ENCODE results near the gene PPIP5K1. TPM values are rescaled to one million over a fixed set of nuclear protein-coding genes. Genes with fewer than 3 reads are reported as not detected.
"Not testable (repeated sequence)": the region's sequence is repeated elsewhere in the genome, so short reads cannot be mapped to it uniquely, and the experiment has no call there.

Gene PPIP5K1
- total RNA-seq = 100 to 1,000 TPM in 1 of 3 donors, 10 to 100 TPM in 2; 65.2 to 126 (median 87.7) TPM
- long read RNA-seq, donor 1, partial matches to known transcripts = 9 of 16 reads
- long read RNA-seq, donor 1, other reads (novel, unspliced or antisense) = 7 of 16 reads
- long read RNA-seq, donor 2, partial matches to known transcripts = 1 of 1 reads
- long read RNA-seq, donor 2, other reads (novel, unspliced or antisense) = 0 of 1 reads

DNA sequence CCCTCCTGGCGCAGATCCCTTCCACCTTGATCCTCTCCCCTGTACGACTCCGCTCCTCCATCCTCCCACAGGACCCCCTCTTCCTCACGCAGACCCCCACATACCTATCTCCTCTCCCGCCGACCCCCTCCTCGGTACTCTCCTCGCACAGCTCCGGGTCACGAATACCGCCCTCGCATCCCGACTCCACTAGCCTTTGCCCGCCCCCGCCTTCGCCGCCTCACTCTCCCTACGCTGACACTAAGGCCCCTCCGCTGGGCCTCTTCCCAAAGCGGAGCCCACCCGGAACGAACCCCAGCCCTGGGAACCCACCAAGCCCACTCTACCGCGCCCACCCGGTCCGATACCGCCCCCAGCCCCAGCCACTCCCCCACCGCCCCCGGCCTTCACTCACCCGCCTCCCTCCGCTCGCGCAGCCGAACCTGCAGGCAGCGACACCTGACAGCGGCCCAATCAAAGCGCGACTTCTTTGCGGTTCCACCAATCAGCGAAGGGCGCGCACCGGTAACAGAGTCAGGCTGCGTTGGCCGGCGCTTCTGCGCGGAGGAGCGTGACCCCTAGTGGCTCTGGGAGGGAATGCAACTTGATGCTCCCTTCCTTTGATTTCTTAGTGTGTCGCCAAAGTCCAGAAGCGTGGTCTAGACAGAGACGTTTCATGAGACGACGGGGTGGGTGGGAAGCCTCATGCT is at the start of gene PPIP5K1:
TSS of gene PPIP5K1 (minus strand) at position 431 of the 689 bp plus-strand sequence. CDS start 5,704 bp downstream, outside the sequence.
- H3K9me3 ChIP-seq; intact Hi-C loops (cut with DNase I, micrococcal nuclease); H3K4me1 ChIP-seq (ENCODE audit: low read depth); DNase-seq; H3K36me3 ChIP-seq (ENCODE audit: low read depth); H3K4me3 ChIP-seq: not testable (repeated sequence)
- ATAC-seq = peak; percentile 88

- H3K4me1 ChIP-seq (ENCODE audit: low read depth); H3K9me3 ChIP-seq; DNase-seq; intact Hi-C loops (cut with DNase I, micrococcal nuclease); H3K36me3 ChIP-seq (ENCODE audit: low read depth); H3K4me3 ChIP-seq: not testable (repeated sequence)
- peak; percentile 21 for ATAC-seq
Observed at GRCh38 chr15:43638464-43639204, 48.6 kb upstream of the PPIP5K1 start.

DNA sequence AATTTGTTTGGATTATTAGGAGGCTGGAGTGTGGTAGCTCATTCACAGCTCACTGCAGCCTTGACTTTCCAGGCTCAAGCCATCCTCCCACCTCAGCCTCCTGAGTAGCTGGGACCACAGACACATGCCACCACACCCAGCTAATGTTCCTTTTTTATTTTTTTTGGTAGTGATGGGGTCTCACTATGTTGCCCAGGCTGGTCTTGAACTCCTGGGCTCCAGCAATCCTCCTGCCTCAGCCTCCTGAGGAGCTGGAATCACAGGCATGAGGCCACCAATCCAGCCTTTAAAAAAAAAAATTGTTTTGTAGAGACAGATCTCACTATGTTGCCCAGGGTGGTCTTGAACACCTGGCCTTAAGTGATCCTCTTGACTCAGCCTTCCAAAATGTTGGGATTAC is 36.9 kb upstream of the PPIP5K1 start:
- intact Hi-C loops (cut with DNase I, micrococcal nuclease); H3K9me3 ChIP-seq; ATAC-seq; H3K4me3 ChIP-seq; DNase-seq; H3K36me3 ChIP-seq (ENCODE audit: low read depth); H3K4me1 ChIP-seq (ENCODE audit: low read depth): not testable (repeated sequence)

GRCh38 chr15:43625106-43625505 is 35.1 kb upstream of the PPIP5K1 start:
- no peaks in the 10 kb centered on the region for H3K36me3 ChIP-seq (ENCODE audit: low read depth)
- no peak overlapping the region for H3K4me3 ChIP-seq
- H3K9me3 ChIP-seq = no peaks in the 10 kb centered on the region
- ATAC-seq = no peak
- no peak for DNase-seq
- TF ChIP-seq, protein P1, sequence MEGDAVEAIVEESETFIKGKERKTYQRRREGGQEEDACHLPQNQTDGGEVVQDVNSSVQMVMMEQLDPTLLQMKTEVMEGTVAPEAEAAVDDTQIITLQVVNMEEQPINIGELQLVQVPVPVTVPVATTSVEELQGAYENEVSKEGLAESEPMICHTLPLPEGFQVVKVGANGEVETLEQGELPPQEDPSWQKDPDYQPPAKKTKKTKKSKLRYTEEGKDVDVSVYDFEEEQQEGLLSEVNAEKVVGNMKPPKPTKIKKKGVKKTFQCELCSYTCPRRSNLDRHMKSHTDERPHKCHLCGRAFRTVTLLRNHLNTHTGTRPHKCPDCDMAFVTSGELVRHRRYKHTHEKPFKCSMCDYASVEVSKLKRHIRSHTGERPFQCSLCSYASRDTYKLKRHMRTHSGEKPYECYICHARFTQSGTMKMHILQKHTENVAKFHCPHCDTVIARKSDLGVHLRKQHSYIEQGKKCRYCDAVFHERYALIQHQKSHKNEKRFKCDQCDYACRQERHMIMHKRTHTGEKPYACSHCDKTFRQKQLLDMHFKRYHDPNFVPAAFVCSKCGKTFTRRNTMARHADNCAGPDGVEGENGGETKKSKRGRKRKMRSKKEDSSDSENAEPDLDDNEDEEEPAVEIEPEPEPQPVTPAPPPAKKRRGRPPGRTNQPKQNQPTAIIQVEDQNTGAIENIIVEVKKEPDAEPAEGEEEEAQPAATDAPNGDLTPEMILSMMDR (IDR thresholded peaks at IDR 0.05) = no peak
- intact Hi-C loops (cut with DNase I, micrococcal nuclease) = no loop called here
- H3K4me1 ChIP-seq (ENCODE audit: low read depth) = no peaks in the 10 kb centered on the region

DNA sequence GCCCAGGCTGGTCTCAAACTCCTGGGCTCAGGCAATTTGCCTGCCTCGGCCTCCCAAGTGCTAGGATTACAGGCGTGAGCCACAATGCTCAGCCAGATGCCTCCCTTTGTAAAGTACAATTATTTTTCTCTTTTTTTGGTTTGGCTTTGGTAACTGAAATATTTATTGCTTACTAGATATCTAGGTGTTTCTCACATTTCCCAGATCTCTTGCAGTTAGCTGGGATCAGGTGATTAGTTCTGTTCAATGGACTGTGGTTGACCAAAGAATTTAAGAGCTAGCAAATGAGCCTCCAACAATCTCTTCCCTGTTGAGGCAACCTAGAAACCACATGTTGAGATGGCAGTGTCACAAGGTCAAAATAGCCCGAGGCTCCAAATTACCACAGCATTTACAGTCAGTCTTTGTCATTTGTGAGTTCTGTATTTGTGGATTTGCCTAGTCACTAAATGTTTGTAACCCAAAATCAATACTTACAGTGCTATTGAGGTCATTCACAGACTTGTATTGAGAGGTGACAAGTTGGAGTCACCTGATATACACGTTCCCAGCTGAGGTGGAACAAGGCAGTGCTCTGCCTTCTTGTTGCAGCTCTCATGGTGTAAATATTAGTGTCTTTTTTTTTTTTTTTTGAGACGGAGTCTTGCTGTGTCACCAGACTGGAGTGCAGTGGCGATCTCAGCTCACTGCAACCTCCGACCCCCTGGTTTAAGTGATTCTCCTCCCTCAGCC is 32.2 kb upstream of the PPIP5K1 start:
- H3K36me3 ChIP-seq (ENCODE audit: low read depth); DNase-seq; H3K9me3 ChIP-seq; intact Hi-C loops (cut with DNase I, micrococcal nuclease); ATAC-seq; H3K4me3 ChIP-seq; H3K4me1 ChIP-seq (ENCODE audit: low read depth): not testable (repeated sequence)

DNA sequence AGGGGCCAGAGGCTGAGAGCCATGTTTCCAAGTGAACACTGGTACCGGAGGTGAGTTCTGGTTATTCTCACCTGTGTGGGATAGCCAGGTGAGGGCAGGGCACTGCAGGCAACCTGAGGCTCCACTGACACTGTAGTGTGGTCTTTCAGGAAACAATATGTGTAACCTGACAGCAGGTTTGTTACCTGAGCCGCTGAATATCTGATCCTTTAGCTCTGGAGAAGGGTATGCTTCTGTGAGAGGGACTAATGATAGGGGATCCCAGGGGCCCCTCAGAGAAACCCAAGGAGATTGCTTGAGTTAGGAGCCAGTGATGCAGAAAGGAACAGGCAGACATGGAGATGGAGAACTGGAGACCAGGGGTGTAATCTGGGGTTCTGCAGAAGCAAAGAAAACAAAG is 28.7 kb upstream of the PPIP5K1 start, which contains the start of gene STRC:
TSS of gene STRC (minus strand) at position 101 of the 400 bp plus-strand sequence. CDS start at position 23, 78 bp downstream.
- ATAC-seq; H3K9me3 ChIP-seq; H3K4me1 ChIP-seq (ENCODE audit: low read depth); intact Hi-C loops (cut with DNase I, micrococcal nuclease); DNase-seq; H3K4me3 ChIP-seq; H3K36me3 ChIP-seq (ENCODE audit: low read depth): not testable (repeated sequence)

- H3K4me3 ChIP-seq; intact Hi-C loops (cut with DNase I, micrococcal nuclease); H3K36me3 ChIP-seq (ENCODE audit: low read depth); DNase-seq; H3K9me3 ChIP-seq; ATAC-seq; H3K4me1 ChIP-seq (ENCODE audit: low read depth): not testable (repeated sequence)
Observed at GRCh38 chr15:43617750-43618149, 27.7 kb upstream of the PPIP5K1 start.

DNA sequence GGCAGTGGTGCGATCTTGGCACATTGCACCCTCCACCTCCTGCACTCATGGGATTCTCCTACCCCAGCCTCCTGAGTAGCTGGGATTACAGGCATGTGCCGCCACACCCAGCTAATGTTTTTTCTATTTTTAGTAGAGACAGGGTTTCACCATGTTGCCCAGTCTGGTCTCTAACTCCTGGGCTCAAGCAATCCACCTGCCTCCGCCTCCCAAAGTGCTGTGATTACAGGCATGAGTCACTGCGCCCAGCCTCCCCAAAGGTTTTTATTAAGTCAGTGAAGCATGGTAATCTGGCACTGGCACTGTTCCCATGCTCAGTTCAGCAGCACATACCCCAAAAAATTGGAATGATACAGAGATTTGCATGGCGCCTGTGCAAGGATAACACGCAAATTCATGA is 12.2 kb upstream of the PPIP5K1 start:
- H3K9me3 ChIP-seq; H3K4me3 ChIP-seq; intact Hi-C loops (cut with DNase I, micrococcal nuclease); H3K4me1 ChIP-seq (ENCODE audit: low read depth); H3K36me3 ChIP-seq (ENCODE audit: low read depth): not testable (repeated sequence)
- peak; percentile 66 for ATAC-seq
- peak in 2 of 3 donors; percentile 36 to 46 for DNase-seq

GRCh38 chr15:43600200-43600599 is 10.2 kb upstream of the PPIP5K1 start:
- H3K4me1 ChIP-seq (ENCODE audit: low read depth); H3K9me3 ChIP-seq; intact Hi-C loops (cut with DNase I, micrococcal nuclease); H3K4me3 ChIP-seq; DNase-seq; H3K36me3 ChIP-seq (ENCODE audit: low read depth); ATAC-seq: not testable (repeated sequence)

DNA sequence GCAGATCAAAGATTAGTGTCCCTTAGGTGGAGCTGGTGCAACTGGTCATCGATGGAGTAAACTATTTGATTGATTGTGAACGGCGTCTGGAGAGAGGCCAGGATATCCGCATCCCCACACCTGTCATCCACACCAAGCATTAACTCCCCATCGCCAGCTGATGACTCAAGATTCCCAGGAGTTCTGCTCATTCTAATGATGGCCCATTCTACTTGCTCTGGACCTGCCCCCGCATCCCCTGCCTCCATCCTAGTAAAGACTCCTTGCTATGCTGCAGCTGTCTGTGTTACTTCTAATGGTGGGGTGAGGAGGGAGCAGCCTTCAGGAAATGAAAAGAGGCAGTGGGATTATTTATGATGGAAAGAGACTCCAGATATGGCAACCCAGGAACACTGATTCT is 9.1 kb upstream of the PPIP5K1 start:
- H3K9me3 ChIP-seq; H3K4me1 ChIP-seq (ENCODE audit: low read depth); intact Hi-C loops (cut with DNase I, micrococcal nuclease); ATAC-seq; H3K4me3 ChIP-seq; DNase-seq; H3K36me3 ChIP-seq (ENCODE audit: low read depth): not testable (repeated sequence)

- intact Hi-C loops (cut with DNase I, micrococcal nuclease); H3K9me3 ChIP-seq; H3K4me3 ChIP-seq; H3K36me3 ChIP-seq (ENCODE audit: low read depth); H3K4me1 ChIP-seq (ENCODE audit: low read depth); DNase-seq: not testable (repeated sequence)
- ATAC-seq = peak; percentile 82
Observed at GRCh38 chr15:43593328-43594190, 3.6 kb upstream of the PPIP5K1 start, which contains the start of gene CKMT1B. CKMT1B (plus strand) TSS chr15:43594027; CDS start chr15:43594219, 192 bp downstream.

DNA sequence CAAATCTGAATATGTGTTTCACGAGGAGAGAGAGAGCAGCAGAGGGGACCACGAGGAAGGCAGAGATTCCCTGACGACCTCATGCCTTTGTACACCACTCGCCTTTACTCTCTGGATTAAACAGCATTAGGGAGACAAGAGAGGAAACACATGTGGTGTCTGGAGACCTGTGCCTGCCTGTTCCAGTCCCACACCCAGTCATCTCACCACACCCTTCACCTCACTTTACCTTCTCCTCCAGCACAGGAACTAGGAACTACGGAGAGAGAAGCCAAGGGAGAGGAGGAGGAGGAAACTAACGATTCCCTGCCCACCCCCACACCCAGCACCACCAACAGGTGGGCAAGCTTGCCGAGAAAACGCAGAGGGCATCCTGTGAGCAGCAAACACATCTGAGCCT is 2.8 kb upstream of the PPIP5K1 start:
- H3K9me3 ChIP-seq; intact Hi-C loops (cut with DNase I, micrococcal nuclease); H3K36me3 ChIP-seq (ENCODE audit: low read depth); H3K4me3 ChIP-seq; H3K4me1 ChIP-seq (ENCODE audit: low read depth): not testable (repeated sequence)
- DNase-seq = peak in 1 of 3 donors; percentile 25
- ATAC-seq = peak; percentile 76
